Activated CD8-positive, alpha-beta memory T cell treated with anti-CD3 and anti-CD28 coated beads, Interleukin-2, amount 50 U/mL, for 24 hours (primary cell): ENCODE data around the gene PRR5.

Source experiments
- DNase-seq: peaks from one replicate; pipeline ENCODE4 v3.0.0-alpha.2; 2020; ENCODE audit errors: extremely low read depth

Gene PRR5

DNA sequence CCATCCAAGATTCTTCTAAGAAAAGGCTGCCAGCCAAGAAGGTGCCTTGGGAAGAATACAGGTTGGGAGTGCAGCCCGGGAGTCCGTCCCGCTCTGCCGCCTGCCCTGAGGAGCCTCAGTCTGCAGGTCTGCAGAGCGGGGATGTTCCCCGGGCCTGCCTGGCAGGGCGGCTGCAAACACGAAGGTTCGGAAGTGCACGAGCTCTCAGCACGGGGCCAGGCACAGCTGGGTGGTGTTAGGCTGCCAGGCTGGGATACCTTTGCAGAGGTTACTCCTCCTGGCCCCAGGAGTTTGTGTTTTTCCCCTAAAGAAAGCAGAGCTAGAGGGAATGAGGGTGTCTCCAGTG, 9.4 kb upstream of the PRR5 start:
- no peak for DNase-seq

DNA sequence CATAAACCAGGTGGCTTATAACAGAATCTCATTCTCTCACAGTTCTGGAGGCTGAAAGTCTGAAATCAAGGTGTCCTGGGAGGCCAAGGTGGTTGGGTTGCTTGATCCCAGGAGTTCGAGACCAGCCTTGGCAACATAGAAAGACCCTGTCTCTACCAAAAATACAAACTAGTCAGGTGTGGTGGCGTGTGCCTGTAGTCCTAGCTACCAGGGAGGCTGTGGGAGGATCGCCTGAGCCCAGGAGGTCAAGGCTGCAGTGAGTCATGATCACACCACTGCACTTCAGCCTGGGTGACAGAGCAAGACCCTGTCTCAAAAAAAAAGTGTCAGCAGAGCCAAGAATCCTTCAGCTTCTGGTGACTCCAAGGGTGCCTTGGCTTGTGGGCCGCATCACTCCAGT, 8.9 kb upstream of the PRR5 start:
- DNase-seq, result no peak

DNA sequence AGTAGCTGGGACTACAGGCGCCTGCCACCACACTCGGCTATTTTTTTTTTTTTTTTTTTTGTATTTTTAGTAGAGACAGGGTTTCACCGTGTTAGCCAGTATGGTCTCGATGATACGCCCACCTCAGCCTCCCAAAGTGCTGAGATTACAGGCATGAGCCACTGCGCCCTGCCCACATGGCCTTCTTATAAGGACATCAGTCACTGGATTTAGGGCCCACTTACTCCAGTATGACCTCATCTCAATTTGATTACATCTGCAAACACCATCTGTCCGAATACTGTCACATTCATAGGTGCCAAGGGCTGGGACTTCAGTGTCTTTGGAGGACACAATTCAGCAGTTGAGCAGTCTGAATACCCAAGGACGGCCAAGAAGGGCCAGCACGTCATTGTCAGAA, 8.2 kb upstream of the PRR5 start:
- DNase-seq, result no peak

DNA sequence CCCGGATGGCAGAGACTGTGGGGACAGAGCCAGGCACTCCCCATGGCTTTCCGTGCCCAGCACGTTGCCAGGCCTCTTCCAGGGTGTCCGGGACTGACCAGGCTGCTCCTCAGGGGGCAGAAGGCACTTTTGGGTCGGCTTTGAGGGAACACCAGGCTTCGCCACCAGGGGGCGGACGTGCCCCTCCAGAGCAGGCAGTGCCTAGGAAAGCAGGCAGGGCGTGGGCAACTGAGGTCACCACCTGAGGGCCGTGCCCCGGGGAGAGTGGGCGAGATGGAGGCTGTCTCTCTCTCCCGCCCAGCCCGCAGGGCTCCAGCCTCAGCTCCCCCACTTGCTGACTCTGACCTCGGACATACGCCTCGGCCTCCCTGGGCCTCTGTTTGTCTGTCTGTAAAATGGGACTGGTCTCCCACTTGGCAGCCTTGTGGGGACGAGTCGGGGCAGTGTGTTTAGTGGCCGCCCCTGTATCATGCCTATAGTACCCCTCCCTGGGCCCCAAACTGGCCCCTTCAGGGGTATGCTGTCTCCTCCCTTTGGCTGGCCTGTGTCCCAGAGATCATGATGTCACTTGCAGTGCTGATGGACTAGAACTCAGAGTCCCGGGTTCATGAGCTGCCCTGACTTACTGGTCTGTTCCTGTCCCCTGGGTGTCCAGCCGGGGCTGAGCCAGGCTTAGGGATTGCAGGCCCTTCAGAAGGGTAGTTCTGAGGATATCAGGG, 4.4 kb upstream of the PRR5 start:
- DNase-seq, result peak; percentile 69

GRCh38 chr22:44698531-44699421, 3.2 kb upstream of the PRR5 start:
- DNase-seq, result no peak

- DNase-seq, result no peak
These were observed 1.5 kb upstream of the PRR5 start for GRCh38 chr22:44700456-44700855.

- no peak for DNase-seq
These were observed 715 bp upstream of the PRR5 start for GRCh38 chr22:44701187-44701790.

DNA sequence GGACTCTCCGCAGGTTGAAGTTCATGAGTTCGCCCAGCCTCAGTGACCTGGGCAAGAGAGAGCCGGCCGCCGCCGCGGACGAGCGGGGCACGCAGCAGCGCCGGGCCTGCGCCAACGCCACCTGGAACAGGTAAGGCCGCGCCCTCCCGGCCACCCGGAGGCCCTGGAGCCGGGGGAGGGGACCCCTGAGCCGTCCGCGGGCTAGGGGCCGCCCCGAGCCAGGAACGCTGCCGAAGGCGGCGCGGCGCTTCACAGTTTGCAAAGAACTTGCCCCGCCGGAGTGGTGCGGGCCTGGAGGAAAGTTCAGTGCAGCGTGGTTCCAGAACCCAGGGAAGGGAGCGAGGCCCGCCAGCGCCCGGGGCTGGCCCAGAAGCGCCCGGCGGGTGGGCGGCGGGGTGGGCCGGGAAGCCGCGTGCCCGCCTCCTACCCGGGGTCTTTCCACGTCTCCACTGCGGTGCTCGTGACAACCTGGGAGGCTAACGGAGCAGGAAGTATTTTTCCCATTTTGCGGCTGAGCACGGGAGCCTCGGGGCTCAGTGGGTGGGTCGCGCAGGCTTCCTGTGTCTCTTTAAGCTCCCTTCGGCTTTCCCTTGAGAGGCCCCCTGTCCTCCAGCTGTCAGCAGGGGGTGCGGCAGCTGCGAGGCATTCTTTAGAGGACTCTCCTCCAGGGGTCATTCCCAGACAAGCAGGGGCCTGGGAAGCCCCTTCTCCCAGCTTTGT, 635 bp downstream of the PRR5 start:
- DNase-seq, result no peak

DNA sequence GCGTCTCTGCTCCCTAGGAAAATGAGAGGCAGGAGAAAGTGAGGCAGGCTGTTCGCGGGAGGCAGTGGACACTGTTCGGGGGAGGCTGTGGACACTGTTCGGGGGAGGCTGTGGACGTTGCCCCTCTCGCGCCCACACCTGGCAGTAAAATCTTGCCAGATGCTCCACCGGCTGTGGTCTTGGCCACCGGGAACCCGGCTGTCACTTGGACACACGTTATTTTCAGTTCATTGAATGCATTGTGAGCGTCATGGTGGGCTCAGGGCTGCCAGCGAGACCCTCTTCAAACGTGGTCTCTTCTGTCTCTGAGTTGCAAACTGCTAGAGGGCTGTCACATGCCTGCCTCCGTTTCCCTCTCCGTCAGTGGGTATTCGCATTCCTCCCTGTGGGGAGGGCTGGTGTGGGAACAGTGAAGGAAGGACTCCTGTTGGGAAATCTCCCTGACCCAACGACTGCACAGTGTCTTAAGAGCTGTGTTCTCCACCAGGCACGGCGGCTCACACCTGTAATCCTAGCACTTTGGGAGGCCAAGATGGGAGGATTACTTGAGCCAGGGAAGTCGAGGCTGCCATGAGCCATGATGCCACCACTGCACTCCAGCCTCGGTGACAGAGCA, 1.4 kb downstream of the PRR5 start:
- DNase-seq, result no peak

DNA sequence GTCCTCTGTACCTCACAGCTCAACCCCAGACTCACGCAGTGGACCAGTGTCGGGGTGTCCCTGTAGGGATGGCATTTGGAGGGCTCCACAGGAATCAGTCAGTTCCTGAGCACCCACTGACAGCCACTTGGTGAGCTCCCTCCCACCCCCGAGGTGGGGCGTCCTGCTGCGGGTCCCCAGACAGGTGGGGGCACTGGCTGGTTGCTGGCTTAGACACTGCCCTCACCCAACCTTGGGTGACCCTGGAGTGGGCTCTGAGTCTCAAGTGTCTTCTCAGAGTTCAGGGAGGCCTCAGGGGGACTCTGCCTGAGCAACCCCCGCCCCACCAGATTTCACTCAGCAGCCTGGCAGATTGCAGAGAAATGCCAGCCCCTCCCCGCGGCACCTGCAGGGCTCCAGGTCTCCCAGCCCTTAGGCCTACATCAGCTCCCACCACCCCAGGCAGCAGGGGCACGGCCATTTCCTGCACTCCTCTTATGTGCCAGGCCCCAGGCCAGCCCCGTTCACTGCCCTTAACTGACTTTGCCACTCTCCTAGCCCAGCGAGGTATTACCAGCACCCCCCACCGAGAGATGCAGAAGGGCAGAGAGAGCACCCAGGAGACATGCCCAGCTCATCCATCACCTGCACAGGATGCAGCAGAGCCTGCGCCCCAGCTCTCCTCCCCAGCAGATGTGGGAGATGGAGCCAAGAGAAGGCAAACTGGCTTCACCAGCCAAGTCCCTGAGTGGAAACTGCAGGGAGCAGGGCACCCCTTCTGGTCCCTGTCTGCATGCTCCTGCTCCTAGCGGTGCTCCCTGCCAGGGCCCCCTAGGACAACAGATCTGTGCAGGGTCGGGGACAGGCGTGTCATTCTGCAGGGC, 2.4 kb downstream of the PRR5 start:
- DNase-seq, result no peak

GRCh38 chr22:44705022-44705297, 3.0 kb downstream of the PRR5 start:
- DNase-seq, result no peak

GRCh38 chr22:44706488-44706887, 4.5 kb downstream of the PRR5 start:
- DNase-seq, result no peak

DNA sequence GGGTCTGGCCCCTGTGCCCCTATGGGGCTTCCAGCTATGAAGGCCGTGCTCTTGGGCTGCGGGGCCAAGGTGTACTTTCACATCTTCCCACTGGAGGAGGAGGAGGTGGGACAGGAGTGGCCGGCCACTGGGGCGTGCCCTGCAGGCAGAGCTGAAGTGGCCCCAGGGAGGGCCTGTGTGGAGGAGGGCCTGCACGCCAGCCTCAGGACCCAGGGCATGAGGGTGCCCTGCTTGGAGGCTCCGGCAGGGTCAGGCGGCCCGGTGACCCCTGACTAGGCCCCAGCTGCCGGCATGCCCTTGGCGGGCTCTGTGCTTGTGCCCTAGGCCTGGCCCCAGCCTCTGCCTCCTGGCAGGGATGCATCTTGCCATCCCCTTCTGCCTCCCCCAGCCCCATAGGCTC, 5.2 kb downstream of the PRR5 start:
- no peak for DNase-seq

DNA sequence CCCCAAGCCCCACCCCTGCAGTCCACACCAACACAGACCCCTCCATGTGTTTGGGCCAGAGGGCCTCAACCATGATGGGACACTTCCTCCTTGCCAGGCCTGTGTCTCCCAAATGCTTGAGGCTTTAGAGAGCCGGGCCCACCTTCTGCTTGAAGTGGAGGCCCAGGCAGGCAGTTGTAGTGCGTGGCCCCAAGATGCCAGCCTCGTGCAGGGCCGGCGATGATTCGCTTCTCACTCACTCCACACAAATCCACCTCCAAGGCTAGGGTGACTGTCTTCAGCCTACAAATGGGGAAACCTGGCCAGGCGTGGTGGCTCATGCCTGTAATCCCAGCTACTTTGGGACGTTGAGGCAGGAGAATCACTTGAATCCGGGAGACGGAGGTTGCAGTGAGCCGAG, 5.7 kb downstream of the PRR5 start:
- no peak for DNase-seq

GRCh38 chr22:44709881-44710392, 7.9 kb downstream of the PRR5 start:
- DNase-seq, result no peak

- DNase-seq, result no peak
These were observed 8.7 kb downstream of the PRR5 start for GRCh38 chr22:44710474-44711240.

GRCh38 chr22:44711241-44711560, 9.2 kb downstream of the PRR5 start:
- DNase-seq, result no peak

DNA sequence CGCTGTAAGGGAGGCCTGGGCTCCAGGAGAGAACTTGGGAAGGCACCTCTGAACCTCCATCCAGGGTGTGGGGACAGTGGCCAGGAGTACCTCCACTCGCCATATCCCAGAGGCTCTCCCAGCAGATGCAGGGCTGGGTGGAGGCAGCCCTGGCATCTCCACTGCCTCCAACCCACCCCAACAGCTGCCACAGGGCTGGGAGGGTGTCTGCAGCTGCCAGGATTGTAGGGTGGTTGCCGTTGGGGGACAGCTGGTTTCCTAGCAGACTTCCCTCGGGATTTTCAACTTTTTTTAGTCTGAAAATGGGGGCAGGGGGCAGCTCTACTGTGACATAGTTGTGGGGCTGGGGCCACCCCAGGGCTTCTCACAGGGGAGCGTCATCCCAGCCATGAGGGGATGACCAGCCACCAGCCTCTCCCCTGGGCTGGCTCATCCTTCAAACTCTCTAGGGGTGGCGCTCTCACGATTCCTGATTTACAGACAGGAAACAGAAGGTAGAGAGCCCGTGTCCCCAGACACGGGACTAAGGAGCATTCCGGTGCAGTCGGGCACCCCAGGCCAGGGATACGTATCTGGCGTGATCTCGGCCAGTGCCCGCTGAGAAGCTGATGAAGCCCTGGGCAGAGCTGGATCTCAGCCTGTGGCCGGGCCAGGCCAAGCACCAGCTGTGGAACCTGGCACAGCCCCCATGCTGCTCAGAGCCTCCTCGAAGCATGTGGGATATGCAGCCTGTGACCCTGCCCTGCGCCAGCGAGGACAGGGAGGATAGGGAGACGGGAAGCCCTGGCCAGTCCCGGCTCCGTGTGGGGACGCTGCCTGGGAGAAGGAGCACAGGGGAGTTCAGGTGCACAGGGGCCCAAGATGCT, 9.9 kb downstream of the PRR5 start:
- DNase-seq, result no peak

DNA sequence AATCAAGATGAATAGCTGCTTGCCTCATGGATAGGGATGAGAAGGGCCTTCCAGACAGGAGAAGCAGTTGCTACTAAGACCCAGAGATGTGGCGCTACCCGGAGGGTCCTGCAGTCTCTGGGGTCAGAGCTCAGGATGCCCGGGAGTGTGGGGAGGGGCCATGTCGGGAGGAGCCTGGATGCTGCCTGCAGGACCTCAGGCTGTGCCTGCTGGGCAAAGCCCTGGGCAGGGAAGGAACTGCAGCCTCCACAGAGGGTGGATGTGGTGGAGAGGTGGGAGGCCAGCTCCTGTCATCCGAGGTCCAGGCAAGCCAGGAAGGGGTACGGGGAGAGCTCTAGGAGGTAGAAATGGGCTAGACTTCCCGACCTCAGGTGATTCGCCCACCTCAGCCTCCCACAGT, 11.0 kb downstream of the PRR5 start:
- no peak for DNase-seq
